Endodermal cell (in vitro differentiated cells): ENCODE measurements around the gene NFKBIA. TPM values are rescaled to one million over a fixed set of nuclear protein-coding genes. Genes with fewer than 3 reads are reported as not detected.

Source experiments
- DNase-seq: peaks from one replicate; pipeline ENCODE4 v3.0.0-alpha.2; 2017
- H3K27ac ChIP-seq: 2 replicates; pipeline ENCODE4 v1.5.1; 2013; ENCODE audit warnings: mild to moderate bottlenecking, low read depth, low read length, moderate library complexity
- H3K27me3 ChIP-seq: 2 replicates; pipeline ENCODE4 v1.6.1; 2013; ENCODE audit warnings: mild to moderate bottlenecking, low read length, moderate library complexity; ENCODE audit not compliant: insufficient read depth, control insufficient read depth, poor library complexity, severe bottlenecking
- H3K36me3 ChIP-seq: 2 replicates; pipeline ENCODE4 v1.7.0; 2013; ENCODE audit warnings: mild to moderate bottlenecking, low read length, moderate library complexity; ENCODE audit not compliant: control insufficient read depth, insufficient read depth
- H3K4me1 ChIP-seq: one replicate; pipeline ENCODE4 v1.7.0; 2013; ENCODE audit warnings: low read length; ENCODE audit not compliant: control insufficient read depth, insufficient read depth
- H3K4me3 ChIP-seq: 2 replicates; pipeline ENCODE4 v1.5.1; 2013; ENCODE audit warnings: mild to moderate bottlenecking, low read length, moderate library complexity
- H3K9ac ChIP-seq: 2 replicates; pipeline ENCODE4 v1.6.1; 2013; ENCODE audit warnings: mild to moderate bottlenecking, low read length, moderate library complexity; ENCODE audit not compliant: poor library complexity, severe bottlenecking; ENCODE audit errors: extremely low read depth
- H3K9me3 ChIP-seq: 2 replicates; pipeline ENCODE4 v1.6.1; 2013; ENCODE audit warnings: mild to moderate bottlenecking, low read length, moderate library complexity; ENCODE audit not compliant: control insufficient read depth
- H3K27ac Mint-ChIP-seq: 2 replicates; pipeline ENCODE4 v1.8.0; 2020; ENCODE audit warnings: mixed read lengths
- H3K27me3 Mint-ChIP-seq: 2 replicates; pipeline ENCODE4 v1.8.0; 2021; ENCODE audit warnings: mild to moderate bottlenecking, mixed read lengths; ENCODE audit not compliant: insufficient read depth
- H3K36me3 Mint-ChIP-seq: 2 replicates; pipeline ENCODE4 v1.8.0; 2020; ENCODE audit warnings: low read depth, mixed read lengths
- H3K4me1 Mint-ChIP-seq: 2 replicates; pipeline ENCODE4 v1.8.0; 2020; ENCODE audit warnings: mixed read lengths
- H3K4me3 Mint-ChIP-seq: 2 replicates; pipeline ENCODE4 v1.8.0; 2020; ENCODE audit warnings: mild to moderate bottlenecking, moderate library complexity, mixed read lengths
- H3K9me3 Mint-ChIP-seq: 2 replicates; pipeline ENCODE4 v1.8.0; 2020; ENCODE audit warnings: mild to moderate bottlenecking, mixed read lengths
- WGBS, 2 experiments: methylation state at CpG; one replicate each; pipeline versions ENCODE4 v1.1.5 to v1.1.7; 2013; ENCODE audit warnings: missing lambda C conversion rate in 2 of 2, mixed read lengths in 1 of 2; ENCODE audit not compliant: insufficient coverage in 1 of 2, insufficient read length in 1 of 2; 5-methylcytosine and 5-hydroxymethylcytosine counted together
- total RNA-seq, 2 donors: library from RNA; stranded (reverse); fragmentation: NEBNext Ultra II Directional in 1 of 2; extraction: Animal tissue kit (Norgen Biotek cat#: 25700) in 1 of 2; gene quantifications; 2 replicates in 1 of 2; 3 replicates in 1 of 2; pipeline ENCODE4 v1.2.1, GENCODE V29; 2021
- TF ChIP-seq, protein P1 (sequence below): fragments of 200-600 bp; sonication (generic); conservative IDR thresholded peaks from 2 replicates; pipeline ENCODE4 v1.5.0; 2021; ENCODE audit warnings: antibody characterized with exemption, mild to moderate bottlenecking

Gene NFKBIA
- total RNA-seq, 2 donors from 2014 or later: 148 to 188 TPM

DNA sequence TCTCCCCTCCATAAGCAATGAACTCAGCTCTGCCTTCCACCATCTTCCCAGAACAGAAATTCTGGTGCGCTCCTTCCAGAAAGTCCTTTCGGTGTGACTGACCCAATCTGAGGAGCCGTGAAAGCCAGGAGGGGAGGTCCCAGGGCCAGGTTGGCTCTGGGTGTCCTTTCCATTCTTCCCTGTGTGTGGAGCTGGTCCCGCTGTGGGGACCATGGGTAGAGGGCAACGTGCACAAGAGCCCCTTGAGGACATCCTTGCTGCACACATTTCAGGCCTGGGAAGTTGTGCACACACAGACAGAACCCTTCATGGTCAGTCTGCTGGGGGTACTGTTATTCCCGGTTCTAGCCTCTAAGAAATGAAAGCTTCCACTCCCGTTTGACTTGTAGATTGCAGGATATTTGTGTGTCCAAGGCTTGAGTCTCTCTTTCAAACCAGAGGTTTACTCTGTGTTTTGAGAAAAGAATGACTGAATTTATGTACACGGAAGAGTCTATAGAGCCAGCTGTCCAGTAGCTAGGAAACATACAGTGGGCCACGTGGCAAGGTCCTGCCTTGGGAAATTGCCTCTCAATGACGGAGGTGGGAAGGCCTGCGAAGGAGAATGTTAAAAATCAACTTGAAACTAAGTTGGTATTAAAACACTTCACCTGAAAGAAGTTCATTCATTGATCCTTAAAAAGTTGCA lies 10.1 kb downstream of the NFKBIA start:
- DNase-seq: peak; percentile 63
- H3K27me3 Mint-ChIP-seq: no peaks in the 10 kb centered on the region
- Histone ChIP-seq H3K9ac (no peak overlapping the region), H3K4me3 (no peak overlapping the region), H3K27ac (no peak overlapping the region), H3K4me1 (no peaks in the 10 kb centered on the region), H3K9me3 (no peaks in the 10 kb centered on the region), H3K36me3 (no peaks in the 10 kb centered on the region), H3K27me3 (no peaks in the 10 kb centered on the region)
- no peak overlapping the region for H3K27ac Mint-ChIP-seq
- 93 to 96% methylated on average over 9 to 11 of the region's 11 CpGs for WGBS, 2 experiments
- TF ChIP-seq, protein P1, sequence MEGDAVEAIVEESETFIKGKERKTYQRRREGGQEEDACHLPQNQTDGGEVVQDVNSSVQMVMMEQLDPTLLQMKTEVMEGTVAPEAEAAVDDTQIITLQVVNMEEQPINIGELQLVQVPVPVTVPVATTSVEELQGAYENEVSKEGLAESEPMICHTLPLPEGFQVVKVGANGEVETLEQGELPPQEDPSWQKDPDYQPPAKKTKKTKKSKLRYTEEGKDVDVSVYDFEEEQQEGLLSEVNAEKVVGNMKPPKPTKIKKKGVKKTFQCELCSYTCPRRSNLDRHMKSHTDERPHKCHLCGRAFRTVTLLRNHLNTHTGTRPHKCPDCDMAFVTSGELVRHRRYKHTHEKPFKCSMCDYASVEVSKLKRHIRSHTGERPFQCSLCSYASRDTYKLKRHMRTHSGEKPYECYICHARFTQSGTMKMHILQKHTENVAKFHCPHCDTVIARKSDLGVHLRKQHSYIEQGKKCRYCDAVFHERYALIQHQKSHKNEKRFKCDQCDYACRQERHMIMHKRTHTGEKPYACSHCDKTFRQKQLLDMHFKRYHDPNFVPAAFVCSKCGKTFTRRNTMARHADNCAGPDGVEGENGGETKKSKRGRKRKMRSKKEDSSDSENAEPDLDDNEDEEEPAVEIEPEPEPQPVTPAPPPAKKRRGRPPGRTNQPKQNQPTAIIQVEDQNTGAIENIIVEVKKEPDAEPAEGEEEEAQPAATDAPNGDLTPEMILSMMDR: peak; percentile 38
- H3K4me3 Mint-ChIP-seq: no peak overlapping the region
- no peaks in the 10 kb centered on the region for H3K9me3 Mint-ChIP-seq
- peaks cover 5% of the 10 kb centered on the region for H3K36me3 Mint-ChIP-seq
- peaks cover 20% of the 10 kb centered on the region for H3K4me1 Mint-ChIP-seq

DNA sequence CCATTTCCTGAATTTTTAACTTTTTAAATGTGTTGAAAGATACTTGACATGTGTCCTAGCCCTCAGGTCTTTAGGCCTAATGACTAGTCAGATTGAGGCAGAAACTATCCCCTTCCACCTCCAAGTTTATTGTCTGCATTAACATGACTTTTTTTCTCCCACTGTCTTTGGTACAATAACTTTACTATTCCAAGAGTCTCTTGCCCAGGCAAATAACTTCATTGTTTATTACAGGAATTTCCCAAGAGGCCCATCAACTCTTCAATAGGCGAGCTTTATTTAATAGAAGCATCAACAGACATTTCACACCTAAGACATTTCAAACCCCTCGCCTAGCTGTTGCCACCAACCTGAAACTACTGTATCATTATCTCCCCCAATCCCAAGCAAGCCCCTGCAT lies 10.7 kb downstream of the NFKBIA start:
- peaks cover 2% of the 10 kb centered on the region for H3K36me3 Mint-ChIP-seq
- H3K4me1 Mint-ChIP-seq: peaks cover 20% of the 10 kb centered on the region
- Histone ChIP-seq H3K36me3 (no peaks in the 10 kb centered on the region), H3K27ac (no peak overlapping the region), H3K4me3 (no peak overlapping the region), H3K27me3 (no peaks in the 10 kb centered on the region), H3K9me3 (no peaks in the 10 kb centered on the region), H3K4me1 (no peaks in the 10 kb centered on the region), H3K9ac (no peak overlapping the region)
- H3K27me3 Mint-ChIP-seq: no peaks in the 10 kb centered on the region
- DNase-seq: no peak
- 87 to 100% methylated on average over 1 to 2 of the region's 2 CpGs for WGBS, 2 experiments
- no peak overlapping the region for H3K27ac Mint-ChIP-seq
- TF ChIP-seq, protein P1: no peak
- H3K9me3 Mint-ChIP-seq: no peaks in the 10 kb centered on the region
- no peak overlapping the region for H3K4me3 Mint-ChIP-seq

- peaks cover 6% of the 10 kb centered on the region for H3K4me1 Mint-ChIP-seq
- Histone ChIP-seq H3K4me3 (no peak overlapping the region), H3K36me3 (no peaks in the 10 kb centered on the region), H3K4me1 (no peaks in the 10 kb centered on the region), H3K27me3 (no peaks in the 10 kb centered on the region), H3K9me3 (no peaks in the 10 kb centered on the region), H3K9ac (no peak overlapping the region), H3K27ac (no peak overlapping the region)
- no peaks in the 10 kb centered on the region for H3K36me3 Mint-ChIP-seq
- 96 to 100% methylated on average over 1 of the region's 1 CpG for WGBS, 2 experiments
- no peak overlapping the region for H3K27ac Mint-ChIP-seq
- TF ChIP-seq, protein P1: no peak
- no peak overlapping the region for H3K4me3 Mint-ChIP-seq
- DNase-seq: no peak
- no peaks in the 10 kb centered on the region for H3K27me3 Mint-ChIP-seq
- H3K9me3 Mint-ChIP-seq: no peaks in the 10 kb centered on the region
These were observed 12.4 kb downstream of the NFKBIA start for GRCh38 chr14:35392103-35392502.
